Measurements from ENCODE around the gene SLC26A5.

- TF ChIP-seq POLR2A (IDR thresholded peaks at IDR 0.05): no peak
- TF ChIP-seq CTCF (IDR thresholded peaks at IDR 0.05): no peak
Measured at GRCh38 chr7:103379270-103379975, 66.6 kb downstream of the SLC26A5 start.

All from esophagus squamous epithelium (tissue), 4 donors.